ENCODE results near the gene CHST12. TPM values are rescaled to one million over a fixed set of nuclear protein-coding genes. Genes with fewer than 3 reads are reported as not detected.

Gene CHST12
- total RNA-seq, 1 donor from 2014 or later = 27.3 TPM

DNA sequence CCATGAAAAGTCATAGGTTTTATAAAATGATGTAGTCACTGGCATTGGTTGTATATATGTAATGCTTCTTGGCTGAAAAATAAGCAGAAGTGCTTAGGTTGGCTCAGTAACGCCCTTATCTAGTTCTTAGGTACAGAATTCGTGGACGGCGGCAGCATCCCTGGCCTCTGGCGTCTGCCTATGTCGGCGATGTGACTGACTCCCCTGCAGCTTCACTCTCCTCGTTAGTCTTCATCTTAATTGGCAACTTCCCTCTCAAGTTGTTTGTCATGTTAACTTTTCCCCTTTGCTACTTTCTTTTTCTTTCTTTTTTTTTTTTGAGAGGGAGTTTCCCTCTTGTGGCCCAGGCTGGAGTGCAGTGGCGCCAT is 18.5 kb downstream of the CHST12 start:
- no peak overlapping the region for H3K27ac Mint-ChIP-seq (ENCODE audit: unreplicated experiment)
- no peak overlapping the region for H3K4me3 Mint-ChIP-seq (ENCODE audit: unreplicated experiment)
- no peaks in the 10 kb centered on the region for H3K36me3 Mint-ChIP-seq (ENCODE audit: unreplicated experiment)
- H3K27me3 Mint-ChIP-seq (ENCODE audit: unreplicated experiment) = no peaks in the 10 kb centered on the region
- peaks cover 5% of the 10 kb centered on the region for H3K4me1 Mint-ChIP-seq (ENCODE audit: low read depth, unreplicated experiment)
- H3K9me3 Mint-ChIP-seq (ENCODE audit: unreplicated experiment) = peaks cover 5% of the 10 kb centered on the region
- no peak for DNase-seq
- TF ChIP-seq, protein P1, sequence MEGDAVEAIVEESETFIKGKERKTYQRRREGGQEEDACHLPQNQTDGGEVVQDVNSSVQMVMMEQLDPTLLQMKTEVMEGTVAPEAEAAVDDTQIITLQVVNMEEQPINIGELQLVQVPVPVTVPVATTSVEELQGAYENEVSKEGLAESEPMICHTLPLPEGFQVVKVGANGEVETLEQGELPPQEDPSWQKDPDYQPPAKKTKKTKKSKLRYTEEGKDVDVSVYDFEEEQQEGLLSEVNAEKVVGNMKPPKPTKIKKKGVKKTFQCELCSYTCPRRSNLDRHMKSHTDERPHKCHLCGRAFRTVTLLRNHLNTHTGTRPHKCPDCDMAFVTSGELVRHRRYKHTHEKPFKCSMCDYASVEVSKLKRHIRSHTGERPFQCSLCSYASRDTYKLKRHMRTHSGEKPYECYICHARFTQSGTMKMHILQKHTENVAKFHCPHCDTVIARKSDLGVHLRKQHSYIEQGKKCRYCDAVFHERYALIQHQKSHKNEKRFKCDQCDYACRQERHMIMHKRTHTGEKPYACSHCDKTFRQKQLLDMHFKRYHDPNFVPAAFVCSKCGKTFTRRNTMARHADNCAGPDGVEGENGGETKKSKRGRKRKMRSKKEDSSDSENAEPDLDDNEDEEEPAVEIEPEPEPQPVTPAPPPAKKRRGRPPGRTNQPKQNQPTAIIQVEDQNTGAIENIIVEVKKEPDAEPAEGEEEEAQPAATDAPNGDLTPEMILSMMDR (IDR thresholded peaks at IDR 0.05; ENCODE audit: partially characterized antibody, unreplicated experiment) = no peak

- H3K36me3 Mint-ChIP-seq (ENCODE audit: unreplicated experiment) = peaks cover 1% of the 10 kb centered on the region
- H3K4me3 Mint-ChIP-seq (ENCODE audit: unreplicated experiment) = no peak overlapping the region
- peaks cover 4% of the 10 kb centered on the region for H3K9me3 Mint-ChIP-seq (ENCODE audit: unreplicated experiment)
- TF ChIP-seq, protein P1 (IDR thresholded peaks at IDR 0.05; ENCODE audit: partially characterized antibody, unreplicated experiment) = no peak
- no peak overlapping the region for H3K27ac Mint-ChIP-seq (ENCODE audit: unreplicated experiment)
- no peaks in the 10 kb centered on the region for H3K27me3 Mint-ChIP-seq (ENCODE audit: unreplicated experiment)
- H3K4me1 Mint-ChIP-seq (ENCODE audit: low read depth, unreplicated experiment) = peaks cover 5% of the 10 kb centered on the region
- DNase-seq = no peak
Measured at GRCh38 chr7:2425749-2426148, 22.3 kb downstream of the CHST12 start.

GRCh38 chr7:2431260-2431867 is 28.0 kb downstream of the CHST12 start:
- Mint-ChIP-seq H3K27ac (ENCODE audit: unreplicated experiment) (no peak overlapping the region), H3K4me1 (ENCODE audit: low read depth, unreplicated experiment) (no peaks in the 10 kb centered on the region), H3K4me3 (ENCODE audit: unreplicated experiment) (peak overlapping the region; percentile 10), H3K27me3 (ENCODE audit: unreplicated experiment) (peaks cover 2% of the 10 kb centered on the region), H3K9me3 (ENCODE audit: unreplicated experiment) (peaks cover 11% of the 10 kb centered on the region), H3K36me3 (ENCODE audit: unreplicated experiment) (peaks cover 19% of the 10 kb centered on the region)
- DNase-seq = no peak
- TF ChIP-seq, protein P1 (IDR thresholded peaks at IDR 0.05; ENCODE audit: partially characterized antibody, unreplicated experiment) = peak; percentile 21

GRCh38 chr7:2432910-2433712 is 29.7 kb downstream of the CHST12 start:
- H3K4me1 Mint-ChIP-seq (ENCODE audit: low read depth, unreplicated experiment) = peaks cover 3% of the 10 kb centered on the region
- H3K27ac Mint-ChIP-seq (ENCODE audit: unreplicated experiment) = no peak overlapping the region
- peaks cover 20% of the 10 kb centered on the region for H3K36me3 Mint-ChIP-seq (ENCODE audit: unreplicated experiment)
- no peak for DNase-seq
- TF ChIP-seq, protein P1 (IDR thresholded peaks at IDR 0.05; ENCODE audit: partially characterized antibody, unreplicated experiment) = no peak
- no peak overlapping the region for H3K4me3 Mint-ChIP-seq (ENCODE audit: unreplicated experiment)
- H3K27me3 Mint-ChIP-seq (ENCODE audit: unreplicated experiment) = peaks cover 7% of the 10 kb centered on the region
- H3K9me3 Mint-ChIP-seq (ENCODE audit: unreplicated experiment) = peaks cover 14% of the 10 kb centered on the region

Measured in glutamatergic neuron (in vitro differentiated cells).